Caco-2 (cell line): Measurements from ENCODE around the gene MCC. TPM values are rescaled to one million over a fixed set of nuclear protein-coding genes. Genes with fewer than 3 reads are reported as not detected.

Experiments
- BruUV-seq: library from RNA; stranded (reverse); fragments of 400-500 nt; replicated peaks from 2 replicates; lab custom pipeline; 2021; lab: Mats Ljungman, UMichigan
- CTCF ChIA-PET: fragments of 300-600 bp; sonication (Branson Sonifier 250); formaldehyde crosslinking; loops from one replicate; lab custom pipeline; 2022; ENCODE audit warnings: antibody characterized with exemption; lab: Charles Lee
- POLR2A ChIA-PET: fragments of 300-600 bp; sonication (Branson Sonifier 250); formaldehyde crosslinking; loops from one replicate; lab custom pipeline; 2022; ENCODE audit warnings: antibody characterized with exemption; lab: Charles Lee
- DNase-seq, 2 experiments: peaks; one replicate each; pipeline versions ENCODE4 v3.0.0 to v3.0.0-alpha.2; 2020 to 2022
- H3K27me3 ChIP-seq: replicated peaks from 2 replicates; pipeline ENCODE4 v1.6.0; 2011; ENCODE audit warnings: low read length; ENCODE audit not compliant: control insufficient read depth, insufficient read depth
- H3K36me3 ChIP-seq: 2 replicates; pipeline ENCODE4 v1.5.1; 2011; ENCODE audit warnings: low read length; ENCODE audit not compliant: control insufficient read depth, insufficient read depth
- H3K4me1 ChIP-seq: fragments of 250-450 bp; sonication (Bioruptor Pico); 2 replicates; pipeline ENCODE4 v1.5.1; 2020; ENCODE audit warnings: mild to moderate bottlenecking
- H3K4me3 ChIP-seq: 2 replicates; pipeline ENCODE4 v1.5.1; 2011; ENCODE audit warnings: low read depth, mild to moderate bottlenecking, control low read depth, low read length
- H3K9me3 ChIP-seq: fragments of 250-450 bp; sonication (Bioruptor Pico); 2 replicates; pipeline ENCODE4 v1.5.1; 2020; ENCODE audit warnings: mild to moderate bottlenecking, moderate library complexity
- H3K27ac Mint-ChIP-seq: one replicate; pipeline ENCODE4 v1.8.0; 2022; ENCODE audit warnings: mixed read lengths; ENCODE audit not compliant: unreplicated experiment
- H3K27me3 Mint-ChIP-seq: one replicate; pipeline ENCODE4 v1.8.0; 2022; ENCODE audit warnings: mixed read lengths; ENCODE audit not compliant: insufficient read depth, unreplicated experiment
- H3K36me3 Mint-ChIP-seq: one replicate; pipeline ENCODE4 v1.8.0; 2022; ENCODE audit warnings: mild to moderate bottlenecking, mixed read lengths; ENCODE audit not compliant: insufficient read depth, unreplicated experiment
- H3K4me1 Mint-ChIP-seq: one replicate; pipeline ENCODE4 v1.8.0; 2022; ENCODE audit warnings: low read depth, mixed read lengths; ENCODE audit not compliant: unreplicated experiment
- H3K4me3 Mint-ChIP-seq: one replicate; pipeline ENCODE4 v1.8.0; 2022; ENCODE audit warnings: mild to moderate bottlenecking, moderate library complexity, mixed read lengths; ENCODE audit not compliant: unreplicated experiment
- H3K9me3 Mint-ChIP-seq: one replicate; pipeline ENCODE4 v1.8.0; 2022; ENCODE audit warnings: mixed read lengths; ENCODE audit not compliant: unreplicated experiment
- intact Hi-C: fragments of 100-400 bp; cut with micrococcal nuclease; formaldehyde crosslinking; loops from one replicate; pipeline ENCODE4 v1.10.0; 2022; ENCODE audit not compliant: unreplicated experiment
- total RNA-seq: library from RNA; stranded (reverse); gene quantifications from 2 replicates; pipeline ENCODE4 v1.2.3, GENCODE V29; 2022
- TF ChIP-seq, protein P1 (sequence below), 2 experiments: fragments of 200-600 bp in 1 of 2; IDR thresholded peaks; 1 replicate in 1 of 2; 2 replicates in 1 of 2; pipeline versions ENCODE4 v1.5.1 to v1.8.0; 2011 to 2022; ENCODE audit warnings: antibody characterized with exemption in 1 of 2, control low read depth in 1 of 2, inconsistent platforms in 1 of 2, low read depth in 1 of 2, low read length in 1 of 2, mild to moderate bottlenecking in 1 of 2, moderate library complexity in 1 of 2; ENCODE audit not compliant: insufficient read depth in 1 of 2, severe bottlenecking in 1 of 2, unreplicated experiment in 1 of 2

The MCC gene
- total RNA-seq, 1 experiment from 2014 or later: 0.09 TPM

DNA sequence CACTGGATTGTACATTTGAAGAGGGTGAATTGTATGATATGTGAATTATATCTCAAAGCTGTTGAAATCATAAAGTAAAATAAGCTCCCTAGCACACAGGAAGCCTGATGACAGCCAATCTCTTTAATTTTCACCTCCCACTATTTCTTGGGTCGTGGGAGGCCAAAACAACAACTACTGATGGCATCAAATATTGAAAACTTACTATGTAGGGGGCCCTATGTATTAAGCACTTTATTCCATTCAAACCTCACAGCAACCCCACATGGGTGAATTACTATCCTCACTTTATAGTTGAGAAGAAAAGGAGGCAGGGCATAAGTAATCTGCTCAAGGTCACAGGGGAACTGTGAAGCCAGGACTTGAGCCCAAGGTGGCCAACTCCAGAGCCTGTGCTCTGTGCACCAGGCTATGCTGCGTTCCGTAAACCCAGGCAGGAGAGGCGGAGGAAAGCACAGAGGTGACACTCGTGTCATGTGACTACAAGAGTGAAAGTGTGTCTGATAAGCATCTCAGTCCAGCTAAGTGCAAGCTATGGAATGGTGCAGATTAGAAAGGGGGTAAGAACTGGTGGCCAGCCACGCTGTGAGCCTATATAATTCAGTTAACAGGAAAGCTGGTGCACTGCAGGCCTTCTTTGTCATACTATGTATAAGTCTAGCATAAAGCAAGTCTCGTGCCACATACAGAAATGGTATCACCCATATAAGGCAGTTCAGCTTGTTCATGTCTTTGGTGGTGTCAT, 290.6 kb downstream of the MCC start:
- Histone ChIP-seq H3K4me1 (no peaks in the 10 kb centered on the region), H3K27me3 (no peaks in the 10 kb centered on the region), H3K36me3 (no peaks in the 10 kb centered on the region), H3K4me3 (no peak overlapping the region), H3K9me3 (0 out of 2 replicates have a peak, but pooled peaks cover 5% of the 10 kb centered on the region)
- no peak overlapping the region for H3K27ac Mint-ChIP-seq
- POLR2A ChIA-PET: no interaction called here
- DNase-seq: no peak
- CTCF ChIA-PET: interaction anchor here (0.5 kb wide), 1 partner anchor 14 kb away, joined by 8 read pairs; no protein-coding TSS in a partner anchor
- BruUV-seq: no TSS peak
- H3K4me1 Mint-ChIP-seq: no peaks in the 10 kb centered on the region
- H3K36me3 Mint-ChIP-seq: no peaks in the 10 kb centered on the region
- TF ChIP-seq, protein P1, sequence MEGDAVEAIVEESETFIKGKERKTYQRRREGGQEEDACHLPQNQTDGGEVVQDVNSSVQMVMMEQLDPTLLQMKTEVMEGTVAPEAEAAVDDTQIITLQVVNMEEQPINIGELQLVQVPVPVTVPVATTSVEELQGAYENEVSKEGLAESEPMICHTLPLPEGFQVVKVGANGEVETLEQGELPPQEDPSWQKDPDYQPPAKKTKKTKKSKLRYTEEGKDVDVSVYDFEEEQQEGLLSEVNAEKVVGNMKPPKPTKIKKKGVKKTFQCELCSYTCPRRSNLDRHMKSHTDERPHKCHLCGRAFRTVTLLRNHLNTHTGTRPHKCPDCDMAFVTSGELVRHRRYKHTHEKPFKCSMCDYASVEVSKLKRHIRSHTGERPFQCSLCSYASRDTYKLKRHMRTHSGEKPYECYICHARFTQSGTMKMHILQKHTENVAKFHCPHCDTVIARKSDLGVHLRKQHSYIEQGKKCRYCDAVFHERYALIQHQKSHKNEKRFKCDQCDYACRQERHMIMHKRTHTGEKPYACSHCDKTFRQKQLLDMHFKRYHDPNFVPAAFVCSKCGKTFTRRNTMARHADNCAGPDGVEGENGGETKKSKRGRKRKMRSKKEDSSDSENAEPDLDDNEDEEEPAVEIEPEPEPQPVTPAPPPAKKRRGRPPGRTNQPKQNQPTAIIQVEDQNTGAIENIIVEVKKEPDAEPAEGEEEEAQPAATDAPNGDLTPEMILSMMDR (IDR thresholded peaks at IDR 0.05; ENCODE audit: insufficient read depth in 1 of 2, low read depth in 1 of 2, low read length in 1 of 2, severe bottlenecking in 1 of 2, unreplicated experiment in 1 of 2): no peak
- H3K9me3 Mint-ChIP-seq: peaks cover 9% of the 10 kb centered on the region
- H3K4me3 Mint-ChIP-seq: no peak overlapping the region
- intact Hi-C loops: no loop called here
- peaks cover 18% of the 10 kb centered on the region for H3K27me3 Mint-ChIP-seq

DNA sequence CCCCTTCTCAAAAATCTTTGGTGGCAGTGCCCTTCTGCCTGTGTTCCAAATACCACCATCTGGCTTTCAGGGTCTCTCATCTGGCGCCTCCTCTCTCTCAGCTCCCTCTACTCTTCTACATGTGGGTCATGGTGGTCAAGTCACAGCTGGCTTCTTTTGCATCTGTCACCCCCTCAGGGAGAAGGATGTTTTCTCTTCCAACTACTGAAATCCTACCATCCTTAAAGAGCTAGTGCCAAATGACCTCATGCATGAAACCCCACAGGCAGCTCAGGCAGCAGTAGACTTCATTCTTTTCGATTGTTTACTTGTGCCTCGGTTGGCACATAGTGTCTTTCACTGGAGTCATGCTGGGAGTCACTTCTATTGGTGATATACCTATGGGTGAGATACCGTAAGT, 292.5 kb downstream of the MCC start:
- Histone ChIP-seq H3K4me1 (no peaks in the 10 kb centered on the region), H3K36me3 (no peaks in the 10 kb centered on the region), H3K4me3 (no peak overlapping the region), H3K9me3 (0 out of 2 replicates have a peak, but pooled peaks cover 6% of the 10 kb centered on the region), H3K27me3 (no peaks in the 10 kb centered on the region)
- no TSS peak for BruUV-seq
- H3K36me3 Mint-ChIP-seq: no peaks in the 10 kb centered on the region
- DNase-seq: no peak
- no peak overlapping the region for H3K4me3 Mint-ChIP-seq
- TF ChIP-seq, protein P1 (IDR thresholded peaks at IDR 0.05; ENCODE audit: insufficient read depth in 1 of 2, low read depth in 1 of 2, low read length in 1 of 2, severe bottlenecking in 1 of 2, unreplicated experiment in 1 of 2): no peak
- POLR2A ChIA-PET: no interaction called here
- H3K9me3 Mint-ChIP-seq: peaks cover 10% of the 10 kb centered on the region
- CTCF ChIA-PET: no interaction called here
- intact Hi-C loops: no loop called here
- peaks cover 15% of the 10 kb centered on the region for H3K27me3 Mint-ChIP-seq
- H3K27ac Mint-ChIP-seq: no peak overlapping the region
- no peaks in the 10 kb centered on the region for H3K4me1 Mint-ChIP-seq

DNA sequence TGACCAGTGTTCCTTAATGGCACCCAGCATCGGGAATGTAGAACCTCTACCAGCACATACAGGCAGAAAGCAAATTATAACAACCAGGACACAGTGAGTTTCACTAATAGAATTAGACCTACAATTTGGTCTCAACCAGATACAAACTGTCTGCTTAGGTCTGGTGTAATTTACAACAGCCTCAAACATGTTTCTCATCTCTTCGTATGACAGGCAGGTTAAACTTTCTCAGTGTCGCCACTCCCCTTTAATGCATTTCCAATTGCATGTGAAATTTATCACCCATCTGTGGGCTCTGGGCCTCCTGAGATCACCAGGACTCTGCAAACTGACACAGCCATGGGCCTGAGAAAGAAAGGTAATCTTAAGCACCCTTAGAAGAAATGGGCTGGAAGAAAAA, 293.0 kb downstream of the MCC start:
- H3K27me3 Mint-ChIP-seq: peaks cover 10% of the 10 kb centered on the region
- H3K36me3 Mint-ChIP-seq: no peaks in the 10 kb centered on the region
- DNase-seq: no peak
- intact Hi-C loops: no loop called here
- H3K9me3 ChIP-seq: 0 out of 2 replicates have a peak, but pooled peaks cover 6% of the 10 kb centered on the region
- H3K4me3 Mint-ChIP-seq: no peak overlapping the region
- H3K27me3 ChIP-seq: no peaks in the 10 kb centered on the region
- H3K36me3 ChIP-seq: no peaks in the 10 kb centered on the region
- H3K4me1 ChIP-seq: no peaks in the 10 kb centered on the region
- POLR2A ChIA-PET: no interaction called here
- H3K4me3 ChIP-seq: no peak overlapping the region
- BruUV-seq: no TSS peak
- H3K9me3 Mint-ChIP-seq: peaks cover 10% of the 10 kb centered on the region
- TF ChIP-seq, protein P1 (IDR thresholded peaks at IDR 0.05; ENCODE audit: insufficient read depth in 1 of 2, low read depth in 1 of 2, low read length in 1 of 2, severe bottlenecking in 1 of 2, unreplicated experiment in 1 of 2): no peak
- no peak overlapping the region for H3K27ac Mint-ChIP-seq
- H3K4me1 Mint-ChIP-seq: no peaks in the 10 kb centered on the region
- CTCF ChIA-PET: no interaction called here
